Testis (tissue), 3 donors: ENCODE measurements around the gene RPAP2. TPM values are rescaled to one million over a fixed set of nuclear protein-coding genes. Genes with fewer than 3 reads are reported as not detected.

Source experiments
- DNase-seq: peaks from one replicate; pipeline ENCODE4 v3.0.0-alpha.2; 2019
- H3K27ac ChIP-seq, 2 donors: fragments of 200-600 bp; sonication (generic); one replicate each; pipeline ENCODE4 v1.5.1; 2019
- H3K27me3 ChIP-seq: fragments of 200-600 bp; sonication (generic); one replicate; pipeline ENCODE4 v1.5.1; 2019
- H3K36me3 ChIP-seq: fragments of 200-600 bp; sonication (generic); one replicate; pipeline ENCODE4 v1.5.1; 2017; ENCODE audit warnings: low read depth; ENCODE audit errors: missing control alignments
- H3K4me1 ChIP-seq: fragments of 200-600 bp; sonication (generic); one replicate; pipeline ENCODE4 v1.5.1; 2019
- H3K4me3 ChIP-seq, 2 donors: fragments of 200-600 bp; sonication (generic); one replicate each; pipeline ENCODE4 v1.5.1; 2017 to 2019
- H3K9me3 ChIP-seq: fragments of 200-600 bp; sonication (generic); one replicate; pipeline ENCODE4 v1.5.1; 2017
- POLR2A ChIP-seq: fragments of 450-650 bp; IDR thresholded peaks from one replicate; pipeline ENCODE4 v1.6.1; 2017; ENCODE audit warnings: antibody characterized with exemption, mild to moderate bottlenecking, moderate library complexity
- WGBS, 2 donors: methylation state at CpG; one replicate each; pipeline ENCODE4 v1.1.5; 2018; 5-methylcytosine and 5-hydroxymethylcytosine counted together
- intact Hi-C: fragments of 100-400 bp; cut with DNase I; formaldehyde crosslinking; loops from one replicate; pipeline ENCODE4 v1.15.1; 2023; ENCODE audit warnings: low total_unique reads
- polyA plus RNA-seq: library from polyadenylated mRNA; stranded (reverse); fragments of 350-450 nt; fragmentation: Illumina TruSeq; extraction: RNeasy Lipid Tissue Mini Kit (QIAGEN cat#74804); gene quantifications from one replicate; pipeline ENCODE4 v1.2.3, GENCODE V29; 2014; ENCODE audit warnings: low read depth, low replicate concordance; ENCODE audit not compliant: insufficient read depth
- small RNA-seq, 2 donors: library from RNA; depleted of rRNA; stranded (forward); fragments of <200 nt; gene quantifications; one replicate each; pipeline ENCODE3, GENCODE V24; 2016
- total RNA-seq, 2 donors: library from RNA; depleted of rRNA; stranded (reverse); fragments of >200 nt; gene quantifications; one replicate each; pipeline ENCODE4 v1.2.3, GENCODE V29; 2016
- TF ChIP-seq, protein P1 (sequence below), 3 experiments: fragments of 450-650 bp in 2 of 3; fragments of 200-600 bp in 1 of 3; sonication (generic) in 1 of 3; IDR thresholded peaks; one replicate each; pipeline ENCODE4 v1.5.1; 2016 to 2019; ENCODE audit warnings: antibody characterized with exemption in 3 of 3, mild to moderate bottlenecking in 2 of 3, moderate library complexity in 1 of 3

RPAP2 gene
- total and polyA plus RNA-seq, 3 donors from 2014 or later, result 5.8 to 14.5 (median 6.1) TPM

DNA sequence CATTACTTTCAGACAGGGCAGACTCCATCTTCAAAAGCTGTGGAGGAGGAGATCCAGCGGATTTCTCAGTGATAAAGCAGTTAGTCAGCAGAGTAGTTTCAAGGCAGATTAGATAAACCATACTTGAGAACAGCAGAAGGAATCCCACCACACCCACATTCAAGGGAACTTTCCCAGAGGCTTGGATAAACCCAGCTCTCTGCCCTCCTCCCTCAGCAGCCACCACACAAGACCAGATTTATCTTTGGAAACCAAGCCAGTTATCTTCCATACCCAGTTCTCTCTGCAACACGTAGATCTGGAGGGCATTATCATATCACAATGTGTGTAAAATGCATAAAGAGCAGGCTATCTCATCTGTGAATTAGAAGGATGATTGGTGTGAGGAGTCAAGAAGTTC, 147.7 kb downstream of the RPAP2 start:
- 46 to 56% methylated on average over 2 of the region's 2 CpGs for WGBS, 2 donors
- TF ChIP-seq, protein P1, sequence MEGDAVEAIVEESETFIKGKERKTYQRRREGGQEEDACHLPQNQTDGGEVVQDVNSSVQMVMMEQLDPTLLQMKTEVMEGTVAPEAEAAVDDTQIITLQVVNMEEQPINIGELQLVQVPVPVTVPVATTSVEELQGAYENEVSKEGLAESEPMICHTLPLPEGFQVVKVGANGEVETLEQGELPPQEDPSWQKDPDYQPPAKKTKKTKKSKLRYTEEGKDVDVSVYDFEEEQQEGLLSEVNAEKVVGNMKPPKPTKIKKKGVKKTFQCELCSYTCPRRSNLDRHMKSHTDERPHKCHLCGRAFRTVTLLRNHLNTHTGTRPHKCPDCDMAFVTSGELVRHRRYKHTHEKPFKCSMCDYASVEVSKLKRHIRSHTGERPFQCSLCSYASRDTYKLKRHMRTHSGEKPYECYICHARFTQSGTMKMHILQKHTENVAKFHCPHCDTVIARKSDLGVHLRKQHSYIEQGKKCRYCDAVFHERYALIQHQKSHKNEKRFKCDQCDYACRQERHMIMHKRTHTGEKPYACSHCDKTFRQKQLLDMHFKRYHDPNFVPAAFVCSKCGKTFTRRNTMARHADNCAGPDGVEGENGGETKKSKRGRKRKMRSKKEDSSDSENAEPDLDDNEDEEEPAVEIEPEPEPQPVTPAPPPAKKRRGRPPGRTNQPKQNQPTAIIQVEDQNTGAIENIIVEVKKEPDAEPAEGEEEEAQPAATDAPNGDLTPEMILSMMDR (IDR thresholded peaks at IDR 0.05), result no peak
- no peak for TF ChIP-seq POLR2A

GRCh38 chr1:92447033-92447681, 148.3 kb downstream of the RPAP2 start:
- TF ChIP-seq POLR2A, result no peak
- TF ChIP-seq, protein P1 (IDR thresholded peaks at IDR 0.05), result no peak

More for the DNA sequence above, 147.7 kb downstream of the RPAP2 start:
- H3K9me3 ChIP-seq, result no peaks in the 10 kb centered on the region
- H3K4me3 ChIP-seq, result no peak overlapping the region
- H3K27me3 ChIP-seq, result no peaks in the 10 kb centered on the region
- H3K36me3 ChIP-seq, result no peaks in the 10 kb centered on the region
- DNase-seq, result no peak
- intact Hi-C loops, result no loop called here
- H3K27ac ChIP-seq, result no peak overlapping the region
- H3K4me1 ChIP-seq, result peaks cover 3% of the 10 kb centered on the region

DNA sequence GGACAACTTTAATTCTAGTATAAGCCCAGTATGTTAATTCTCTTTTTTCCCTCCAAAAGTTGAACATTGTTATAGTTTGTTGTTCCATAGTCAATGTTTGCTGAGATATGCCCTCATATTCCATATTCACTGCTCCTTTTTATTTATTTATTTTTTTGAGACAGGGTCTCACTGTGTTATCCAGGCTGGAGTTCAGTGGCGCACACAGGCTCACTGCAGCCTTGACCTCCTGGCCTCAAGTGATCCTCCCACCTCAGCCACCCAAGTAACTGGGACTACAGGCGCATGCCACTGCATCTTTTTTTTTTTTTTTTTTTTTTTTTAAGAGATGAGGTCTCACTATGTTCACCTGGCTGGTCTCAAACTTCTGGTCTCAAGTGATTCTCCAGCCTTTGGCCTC, 149.1 kb downstream of the RPAP2 start:
- TF ChIP-seq, protein P1 (IDR thresholded peaks at IDR 0.05), result no peak
- no peak for TF ChIP-seq POLR2A
- DNase-seq, result no peak
- no peaks in the 10 kb centered on the region for H3K36me3 ChIP-seq
- intact Hi-C loops, result no loop called here
- no peaks in the 10 kb centered on the region for H3K27me3 ChIP-seq
- no peak overlapping the region for H3K27ac ChIP-seq
- no peak overlapping the region for H3K4me3 ChIP-seq
- H3K4me1 ChIP-seq, result peaks cover 3% of the 10 kb centered on the region
- no peaks in the 10 kb centered on the region for H3K9me3 ChIP-seq
- WGBS, 2 donors, result 53 to 79% methylated on average over 2 of the region's 2 CpGs

More at GRCh38 chr1:92447033-92447681, 148.3 kb downstream of the RPAP2 start:
- Histone ChIP-seq H3K36me3 (no peaks in the 10 kb centered on the region), H3K27ac (no peak overlapping the region), H3K27me3 (no peaks in the 10 kb centered on the region), H3K4me1 (peaks cover 3% of the 10 kb centered on the region), H3K4me3 (no peak overlapping the region), H3K9me3 (no peaks in the 10 kb centered on the region)
- intact Hi-C loops, result no loop called here
- DNase-seq, result no peak
- WGBS, 2 donors, result 68 to 73% methylated on average over 3 of the region's 3 CpGs

Small RNA genes within 50 kb of the gene (small RNA-seq; reads per million reads assigned to genes)
- 0 reads per million in 2 donors for gene RN7SL824P

Other genes with a start within 250 kb of the RPAP2 start
- not detected for gene SETSIP, start 223.6 kb upstream of the RPAP2 start, total RNA-seq
- not detected for gene SETSIP, start 223.6 kb upstream of the RPAP2 start, polyA plus RNA-seq
- 10 to 100 TPM; 14.6 to 15.3 TPM for gene BTBD8, start 218.7 kb upstream of the RPAP2 start, total RNA-seq
- gene BTBD8, start 218.7 kb upstream of the RPAP2 start, polyA plus RNA-seq, result 4.5 TPM
- 1 to 10 TPM; 3.2 to 8.0 TPM for gene C1orf146, start 81.1 kb upstream of the RPAP2 start, total RNA-seq
- 11.1 TPM for gene C1orf146, start 81.1 kb upstream of the RPAP2 start, polyA plus RNA-seq
- gene GLMN, start 72 bp upstream of the RPAP2 start, total RNA-seq, result 10 to 100 TPM; 12.8 to 14.2 TPM
- 9.5 TPM for gene GLMN, start 72 bp upstream of the RPAP2 start, polyA plus RNA-seq
- 1 to 10 TPM; 3.1 to 4.0 TPM for gene GFI1, start 187.9 kb downstream of the RPAP2 start, total RNA-seq
- 1.3 TPM for gene GFI1, start 187.9 kb downstream of the RPAP2 start, polyA plus RNA-seq